Gastrocnemius medialis (tissue), 4 donors: ENCODE data around the gene SERTAD2.

ENCODE experiments used
- POLR2A ChIP-seq, 2 donors: fragments of 450-650 bp; IDR thresholded peaks; one replicate each; pipeline ENCODE4 v1.6.1; 2017; ENCODE audit warnings: antibody characterized with exemption in 2 of 2, mild to moderate bottlenecking in 2 of 2, moderate library complexity in 2 of 2
- TF ChIP-seq, protein P1 (sequence below), 5 experiments: fragments of 450-650 bp in 3 of 5; fragments of 200-600 bp in 2 of 5; sonication (generic) in 2 of 5; IDR thresholded peaks in 4 of 5; conservative IDR thresholded peaks in 1 of 5; 1 replicate in 4 of 5; 2 replicates in 1 of 5; pipeline ENCODE4 v1.5.1; 2016 to 2019; ENCODE audit warnings: antibody characterized with exemption in 5 of 5, mild to moderate bottlenecking in 3 of 5, moderate library complexity in 3 of 5

DNA sequence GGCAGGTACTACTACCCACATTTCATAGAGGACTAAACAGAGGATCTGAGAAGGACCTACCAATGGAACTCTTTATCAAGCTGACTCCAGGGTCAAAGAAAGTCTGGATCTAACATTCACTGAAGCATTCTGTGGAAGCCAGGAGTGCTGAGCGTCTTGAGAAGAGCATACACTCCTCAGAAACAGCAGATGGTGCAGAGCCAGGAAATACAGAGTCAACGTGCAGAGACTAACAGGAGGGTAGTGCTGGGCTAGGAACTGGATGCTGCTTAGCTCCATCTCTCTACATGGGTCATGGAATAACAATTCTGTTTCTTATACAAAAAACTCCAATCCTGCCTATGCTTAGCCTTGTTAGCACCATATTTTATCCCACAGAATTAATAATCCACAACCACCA, 5.5 kb upstream of the SERTAD2 start:
- TF ChIP-seq, protein P1, sequence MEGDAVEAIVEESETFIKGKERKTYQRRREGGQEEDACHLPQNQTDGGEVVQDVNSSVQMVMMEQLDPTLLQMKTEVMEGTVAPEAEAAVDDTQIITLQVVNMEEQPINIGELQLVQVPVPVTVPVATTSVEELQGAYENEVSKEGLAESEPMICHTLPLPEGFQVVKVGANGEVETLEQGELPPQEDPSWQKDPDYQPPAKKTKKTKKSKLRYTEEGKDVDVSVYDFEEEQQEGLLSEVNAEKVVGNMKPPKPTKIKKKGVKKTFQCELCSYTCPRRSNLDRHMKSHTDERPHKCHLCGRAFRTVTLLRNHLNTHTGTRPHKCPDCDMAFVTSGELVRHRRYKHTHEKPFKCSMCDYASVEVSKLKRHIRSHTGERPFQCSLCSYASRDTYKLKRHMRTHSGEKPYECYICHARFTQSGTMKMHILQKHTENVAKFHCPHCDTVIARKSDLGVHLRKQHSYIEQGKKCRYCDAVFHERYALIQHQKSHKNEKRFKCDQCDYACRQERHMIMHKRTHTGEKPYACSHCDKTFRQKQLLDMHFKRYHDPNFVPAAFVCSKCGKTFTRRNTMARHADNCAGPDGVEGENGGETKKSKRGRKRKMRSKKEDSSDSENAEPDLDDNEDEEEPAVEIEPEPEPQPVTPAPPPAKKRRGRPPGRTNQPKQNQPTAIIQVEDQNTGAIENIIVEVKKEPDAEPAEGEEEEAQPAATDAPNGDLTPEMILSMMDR (IDR thresholded peaks at IDR 0.05 in 4 of 5, conservative IDR thresholded peaks at IDR 0.05 in 1 of 5) = no peak
- TF ChIP-seq POLR2A (IDR thresholded peaks at IDR 0.05) = no peak
